A549 (cell line): Measurements from ENCODE around the gene SLC25A41. TPM values are rescaled to one million over a fixed set of nuclear protein-coding genes. Genes with fewer than 3 reads are reported as not detected.

ENCODE experiments used
- ATAC-seq, 2 experiments: fragments of 200-7000 bp in 1 of 2; fragments of >200 bp in 1 of 2; cut with Nextera tagmentation in 1 of 2; cut with Tn5 transposase in 1 of 2; 3 replicates each; pipeline versions ENCODE4 v1.8.0 to v1.9.1; 2018 to 2020; ENCODE audit warnings: mild to moderate bottlenecking in 1 of 2, moderate library complexity in 1 of 2
- CTCF ChIA-PET: fragments of 300-600 bp; sonication (Branson Sonifier 250); formaldehyde crosslinking; extraction: SDS; loops from one replicate; lab custom pipeline; 2021; ENCODE audit warnings: antibody characterized with exemption, inconsistent platforms; lab: Yijun Ruan, JAX
- POLR2A ChIA-PET: fragments of 350-600 bp; formaldehyde crosslinking; extraction: SDS; loops from one replicate; lab custom pipeline; 2021; ENCODE audit warnings: antibody characterized with exemption, inconsistent platforms; lab: Yijun Ruan, JAX
- DNase-seq, 2 experiments: peaks; one replicate each; pipeline versions ENCODE4 v3.0.0 to v3.0.0-alpha.2; 2011 to 2016; ENCODE audit warnings: low read depth in 1 of 2, low spot score in 1 of 2
- FAIRE-seq: peaks from 2 replicates; lab custom pipeline; 2011; peaks lifted over from hg19 to GRCh38; lab: Jason Lieb, UNC
- H3K27ac ChIP-seq, 2 experiments: fragments of >200 bp; sonication (Bioruptor Twin); formaldehyde crosslinking; 3 replicates each; pipeline ENCODE4 v1.5.1; 2016 to 2017
- H3K4me1 ChIP-seq: fragments of >200 bp; sonication (Bioruptor Twin); formaldehyde crosslinking; 3 replicates; pipeline ENCODE4 v1.6.1; 2016
- H3K4me2 ChIP-seq: fragments of >200 bp; sonication (Bioruptor Twin); formaldehyde crosslinking; 3 replicates; pipeline ENCODE4 v1.6.1; 2016
- H3K4me3 ChIP-seq: fragments of >200 bp; sonication (Bioruptor Twin); formaldehyde crosslinking; 3 replicates; pipeline ENCODE4 v1.5.1; 2016
- H3K9me3 ChIP-seq: fragments of >200 bp; sonication (Bioruptor Twin); formaldehyde crosslinking; 3 replicates; pipeline ENCODE4 v1.6.1; 2016
- ATOH8 ChIP-seq: fragments of 250-450 bp; sonication (Bioruptor Pico); IDR thresholded peaks from 2 replicates; pipeline ENCODE4 v1.5.0; 2020; ENCODE audit warnings: low read depth, mild to moderate bottlenecking, moderate library complexity
- BCL3 ChIP-seq: fragments of >200 bp; sonication (Bioruptor Twin); formaldehyde crosslinking; IDR thresholded peaks from 3 replicates; pipeline ENCODE4 v1.6.1; 2016
- CBX8 ChIP-seq: fragments of 200-600 bp; sonication (generic); IDR thresholded peaks from 2 replicates; pipeline ENCODE4 v1.6.1; 2016
- CEBPB ChIP-seq, 2 experiments: fragments of >200 bp in 1 of 2; sonication (Bioruptor Twin) in 1 of 2; formaldehyde crosslinking in 1 of 2; IDR thresholded peaks; 2 replicates each; pipeline ENCODE4 v1.6.1; 2012 to 2016
- CHD2 ChIP-seq: fragments of 150-350 bp; IDR thresholded peaks from 2 replicates; pipeline ENCODE4 v1.6.1; 2014; ENCODE audit warnings: low read length; ENCODE audit not compliant: partially characterized antibody
- CHD4 ChIP-seq: fragments of 200-600 bp; sonication (generic); IDR thresholded peaks from 2 replicates; pipeline ENCODE4 v1.6.1; 2016; ENCODE audit warnings: antibody characterized with exemption, mild to moderate bottlenecking, borderline replicate concordance
- CTCF ChIP-seq: fragments of >200 bp; sonication (Bioruptor Twin); formaldehyde crosslinking; IDR thresholded peaks from 3 replicates; pipeline ENCODE4 v1.5.1; 2016
- GATA3 ChIP-seq: IDR thresholded peaks from 2 replicates; pipeline ENCODE4 v1.6.1; 2012; ENCODE audit warnings: borderline replicate concordance
- HES2 ChIP-seq: fragments of >200 bp; sonication (Bioruptor Twin); formaldehyde crosslinking; IDR thresholded peaks from 2 replicates; pipeline ENCODE4 v1.6.1; 2016
- HMGXB4 ChIP-seq: fragments of 250-450 bp; sonication (Bioruptor Pico); IDR thresholded peaks from 2 replicates; pipeline ENCODE4 v1.5.0; 2021; ENCODE audit warnings: mild to moderate bottlenecking, moderate library complexity, borderline replicate concordance
- HOXA7 ChIP-seq: fragments of 250-450 bp; sonication (Bioruptor Pico); IDR thresholded peaks from 2 replicates; pipeline ENCODE4 v1.5.0; 2020; ENCODE audit warnings: mild to moderate bottlenecking, moderate library complexity
- HOXB5 ChIP-seq: fragments of 250-450 bp; sonication (Bioruptor Pico); IDR thresholded peaks from 2 replicates; pipeline ENCODE4 v1.5.0; 2020; ENCODE audit warnings: mild to moderate bottlenecking, moderate library complexity
- JUNB ChIP-seq: fragments of >200 bp; sonication (Bioruptor Twin); formaldehyde crosslinking; IDR thresholded peaks from 2 replicates; pipeline ENCODE4 v1.6.1; 2016
- KDM1A ChIP-seq: fragments of 200-600 bp; sonication (generic); IDR thresholded peaks from 2 replicates; pipeline ENCODE4 v1.6.1; 2016; ENCODE audit warnings: low read depth, mild to moderate bottlenecking
- MAX ChIP-seq: IDR thresholded peaks from 2 replicates; pipeline ENCODE4 v1.6.1; 2012
- MAZ ChIP-seq: fragments of 150-350 bp; IDR thresholded peaks from 2 replicates; pipeline ENCODE4 v1.6.1; 2014; ENCODE audit warnings: antibody characterized with exemption, low read depth, low read length, borderline replicate concordance
- MYC ChIP-seq: IDR thresholded peaks from 2 replicates; pipeline ENCODE4 v1.6.1; 2012; ENCODE audit warnings: mild to moderate bottlenecking, inconsistent platforms, low read length, improper control_type of control experiment, borderline replicate concordance
- NPAS2 ChIP-seq: fragments of 250-450 bp; sonication (Bioruptor Pico); IDR thresholded peaks from 2 replicates; pipeline ENCODE4 v1.8.0; 2022; ENCODE audit warnings: mild to moderate bottlenecking, moderate library complexity, borderline replicate concordance
- PHF8 ChIP-seq: fragments of 200-600 bp; sonication (generic); IDR thresholded peaks from 2 replicates; pipeline ENCODE4 v1.6.1; 2016; ENCODE audit warnings: low read depth, mild to moderate bottlenecking, antibody characterized with exemption, moderate library complexity, borderline replicate concordance
- POLR2A ChIP-seq: IDR thresholded peaks from 2 replicates; pipeline ENCODE4 v1.6.1; 2012; ENCODE audit warnings: mild to moderate bottlenecking, low read length
- RAD21 ChIP-seq, 2 experiments: fragments of >200 bp in 1 of 2; sonication (Bioruptor Twin) in 1 of 2; formaldehyde crosslinking in 1 of 2; IDR thresholded peaks in 1 of 2; conservative IDR thresholded peaks in 1 of 2; 2 replicates in 1 of 2; 3 replicates in 1 of 2; pipeline ENCODE4 v1.6.1; 2012 to 2018; ENCODE audit warnings: inconsistent platforms in 1 of 2
- SMC3 ChIP-seq: fragments of >200 bp; sonication (Bioruptor Twin); formaldehyde crosslinking; IDR thresholded peaks from 3 replicates; pipeline ENCODE4 v1.6.1; 2018; ENCODE audit warnings: inconsistent platforms
- TP53 ChIP-seq: fragments of 250-450 bp; sonication (Bioruptor Pico); IDR thresholded peaks from 2 replicates; pipeline ENCODE4 v1.5.0; 2021; ENCODE audit warnings: mild to moderate bottlenecking, moderate library complexity
- ZC3H11A ChIP-seq: fragments of 450-650 bp; IDR thresholded peaks from 2 replicates; pipeline ENCODE4 v1.6.1; 2014; ENCODE audit warnings: antibody characterized with exemption, mild to moderate bottlenecking
- WGBS: methylation state at CpG from one replicate; pipeline ENCODE4 v1.1.6; 2017; ENCODE audit errors: missing lambda C conversion rate; 5-methylcytosine and 5-hydroxymethylcytosine counted together
- polyA plus RNA-seq, 4 experiments: library from polyadenylated mRNA; depleted of rRNA in 3 of 4; stranded (reverse); fragments of >200 nt; fragmentation: RNase III in 1 of 4; extraction: RNeasy Plus Mini Kit Qiagen cat#74134 plus additional on column Dnase treatment in 1 of 4; gene quantifications; 2 replicates in 3 of 4; 3 replicates in 1 of 4; pipeline ENCODE4 v1.2.3, GENCODE V29; 2011 to 2017

The SLC25A41 gene
- polyA plus RNA-seq, 2 of the 4 experiments (the other 2 are of a cell fraction), result 0.09 to 0.26 TPM

GRCh38 chr19:6417713-6418561 is 15.6 kb downstream of the SLC25A41 start:
- 89% methylated on average over 26 of the region's 33 CpGs for WGBS
- H3K4me3 ChIP-seq, result no peak overlapping the region
- DNase-seq, result peak in 1 of 2 experiments; percentile 23
- no peak overlapping the region for H3K27ac ChIP-seq
- no peak overlapping the region for H3K4me2 ChIP-seq
- ChIA-PET POLR2A (no interaction called here), CTCF (interaction anchor here (0.7 to 1.3 kb wide), 5 partner anchors 14 to 583 kb away, joined by 3 to 4 read pairs (median 3); partner anchors contain the start of gene SLC25A41)
- H3K9me3 ChIP-seq, result no peaks in the 10 kb centered on the region
- peak; percentile 74 to 82 for ATAC-seq
- no peak for FAIRE-seq
- no peak for TF ChIP-seq HES2
- TF ChIP-seq TP53 (CRISPR knock-in tag), result no peak
- TF ChIP-seq BCL3, result no peak
- peak in 1 of 2 experiments; percentile 23; a peak in 2 of 5 replicates for TF ChIP-seq RAD21 (conservative IDR thresholded peaks at IDR 0.05 in 1 of 2, IDR thresholded peaks at IDR 0.05 in 1 of 2)
- TF ChIP-seq MAX, result no peak
- TF ChIP-seq HOXB5, result no peak
- TF ChIP-seq CEBPB (IDR thresholded peaks at IDR 0.05), result no peak
- no peak for TF ChIP-seq JUNB
- TF ChIP-seq CTCF, result peak; percentile 30; the same call in 2 of the 3 replicates
- TF ChIP-seq PHF8, result no peak
- no peak for TF ChIP-seq NPAS2
- TF ChIP-seq, all 56 proteins: peak for 2
- H3K4me1 ChIP-seq, result peaks cover 12% of the 10 kb centered on the region; the same call in 2 of the 3 replicates

- Histone ChIP-seq H3K27ac (no peak overlapping the region), H3K4me3 (no peak overlapping the region), H3K4me2 (no peak overlapping the region), H3K4me1 (peaks cover under 1% of the 10 kb centered on the region; the same call in 1 of the 3 replicates), H3K9me3 (no peaks in the 10 kb centered on the region)
- no peak for TF ChIP-seq SMC3
- TF ChIP-seq ATOH8 (CRISPR knock-in tag), result no peak
- no peak for FAIRE-seq
- WGBS, result 93% methylated on average over 18 of the region's 29 CpGs
- ATAC-seq, result no peak
- no peak for DNase-seq
- ChIA-PET CTCF (interaction anchor here (0.7 to 1.3 kb wide), 4 partner anchors 13 to 582 kb away, joined by 3 to 4 read pairs (median 3); partner anchors contain the start of gene SLC25A41), POLR2A (no interaction called here)
Observed at GRCh38 chr19:6416658-6417405, 16.7 kb downstream of the SLC25A41 start.

- H3K4me3 ChIP-seq, result no peak overlapping the region
- DNase-seq (no peak), FAIRE-seq (no peak), ATAC-seq (no peak)
- H3K4me1 ChIP-seq, result no peaks in the 10 kb centered on the region
- WGBS, result 95% methylated on average over 12 of the region's 32 CpGs
- POLR2A ChIA-PET, result no interaction called here
- no peak overlapping the region for H3K27ac ChIP-seq
- CTCF ChIA-PET, result interaction anchor here (1.2 kb wide), 1 partner anchor 197 kb away, joined by 3 read pairs; no protein-coding TSS in a partner anchor
- H3K4me2 ChIP-seq, result no peak overlapping the region
- H3K9me3 ChIP-seq, result no peaks in the 10 kb centered on the region
- TF ChIP-seq HOXA7 (CRISPR knock-in tag), result no peak
- TF ChIP-seq ZC3H11A, result no peak
- TF ChIP-seq GATA3, result no peak
- TF ChIP-seq CHD2, result no peak
- TF ChIP-seq HMGXB4, result no peak
- TF ChIP-seq MAZ, result no peak
- TF ChIP-seq TP53 (CRISPR knock-in tag), result no peak
- no peak for TF ChIP-seq CBX8
- TF ChIP-seq CHD4, result no peak
- no peak for TF ChIP-seq KDM1A
- TF ChIP-seq MYC, result no peak
- TF ChIP-seq POLR2A, result no peak
Observed at GRCh38 chr19:6415591-6416190, 17.9 kb downstream of the SLC25A41 start.
